ENCODE data around the gene ASCC2.
"Not testable (repeated sequence)": the region's sequence is repeated elsewhere in the genome, so short reads cannot be mapped to it uniquely, and the experiment has no call there.

The ASCC2 gene

DNA sequence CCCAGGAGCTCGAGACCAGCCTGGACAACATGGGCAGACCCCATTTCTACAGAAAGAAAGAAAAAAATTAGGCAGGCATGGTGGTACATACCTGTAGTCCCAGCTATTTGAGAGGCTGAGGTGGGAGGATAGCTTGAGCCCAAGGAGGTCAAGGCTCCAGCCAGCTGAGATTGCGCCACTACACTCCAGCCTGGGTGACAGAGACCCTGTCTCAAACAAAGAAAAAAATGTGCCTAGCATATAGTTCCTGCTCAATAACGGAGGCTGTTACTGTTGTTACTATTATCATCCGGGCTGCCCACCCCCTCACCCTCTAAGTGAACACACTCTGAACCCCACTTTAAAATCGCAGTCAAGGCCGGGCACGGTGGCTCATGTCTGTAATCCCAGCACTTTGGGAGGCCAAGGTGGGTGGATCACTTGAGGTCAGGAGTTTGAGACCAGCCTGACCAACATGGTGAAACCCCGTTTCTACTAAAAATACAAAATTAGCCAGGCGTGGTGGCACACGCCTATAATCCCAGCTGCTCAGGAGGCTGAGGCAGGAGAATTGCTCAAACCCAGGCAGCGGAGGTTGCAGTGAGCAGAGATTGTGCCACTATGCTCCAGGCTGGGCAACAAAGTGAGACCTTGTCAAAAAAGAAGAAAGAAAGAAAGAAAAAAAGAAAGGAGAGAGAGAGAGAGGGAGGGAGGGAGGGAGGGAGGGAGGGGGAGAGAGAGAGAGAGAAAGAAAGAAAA is 83.2 kb downstream of the ASCC2 start:
- not testable (repeated sequence) for DNase-seq (ENCODE audit: low spot score)

DNA sequence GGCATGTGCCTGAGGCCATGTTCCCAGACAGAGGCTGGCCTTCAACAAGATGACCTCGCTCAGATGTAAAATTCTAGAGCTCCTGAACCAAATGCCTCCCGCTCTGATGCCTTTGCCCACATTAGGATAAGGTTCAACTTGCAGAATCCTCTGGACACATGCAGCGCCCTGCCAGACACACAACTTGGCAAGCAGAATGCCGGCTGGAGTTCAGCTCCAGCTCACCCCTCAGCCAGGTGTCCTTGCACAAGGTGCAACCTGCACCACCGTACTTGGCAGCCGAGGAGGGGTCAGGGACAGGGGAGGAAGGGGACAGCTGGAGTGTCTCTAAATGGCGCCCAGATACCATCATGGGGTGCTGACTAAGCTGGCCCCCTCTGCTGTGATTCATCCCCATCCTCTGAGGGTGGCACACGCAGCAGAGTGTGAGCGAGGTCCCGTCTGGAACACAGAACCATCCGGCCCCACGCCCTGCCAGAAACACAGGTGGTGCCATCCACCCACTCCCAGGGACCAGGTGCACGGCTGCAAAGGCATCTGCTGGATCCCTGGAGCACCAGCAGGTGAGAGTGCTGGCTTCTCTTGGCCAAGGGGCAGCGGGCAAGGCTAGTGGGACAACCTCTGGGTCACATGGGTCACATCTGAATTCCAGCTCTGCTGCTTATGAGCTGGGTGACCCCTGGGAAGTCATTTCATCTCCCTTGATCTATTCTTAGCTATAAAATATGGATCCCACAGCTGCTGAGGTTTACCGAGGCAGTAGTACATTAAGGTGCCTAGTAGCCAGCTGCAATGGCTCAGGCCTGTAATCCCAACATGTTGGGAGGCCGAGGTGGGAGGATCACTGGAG is 84.0 kb downstream of the ASCC2 start:
- DNase-seq (ENCODE audit: low spot score), result peak; percentile 6

DNA sequence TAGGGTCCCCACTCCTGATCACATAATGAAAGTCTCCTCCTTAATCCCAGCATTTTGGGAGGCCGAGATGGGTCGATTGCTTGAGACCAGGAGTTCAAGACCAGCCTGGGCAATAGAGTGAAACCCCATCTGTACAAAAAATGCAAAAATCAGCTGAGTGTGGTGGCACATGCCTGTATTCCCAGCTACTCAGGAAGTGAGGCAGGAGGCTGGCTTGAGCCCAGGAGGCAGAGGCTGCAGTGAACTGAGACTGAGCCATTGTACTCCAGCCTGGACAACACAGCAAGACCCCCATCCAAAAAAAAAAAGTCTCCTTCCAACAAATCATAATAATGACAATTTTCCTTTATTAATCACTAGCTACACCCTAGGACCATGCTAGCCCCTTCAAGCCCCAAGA is 86.4 kb downstream of the ASCC2 start:
- DNase-seq (ENCODE audit: low spot score), result no peak

DNA sequence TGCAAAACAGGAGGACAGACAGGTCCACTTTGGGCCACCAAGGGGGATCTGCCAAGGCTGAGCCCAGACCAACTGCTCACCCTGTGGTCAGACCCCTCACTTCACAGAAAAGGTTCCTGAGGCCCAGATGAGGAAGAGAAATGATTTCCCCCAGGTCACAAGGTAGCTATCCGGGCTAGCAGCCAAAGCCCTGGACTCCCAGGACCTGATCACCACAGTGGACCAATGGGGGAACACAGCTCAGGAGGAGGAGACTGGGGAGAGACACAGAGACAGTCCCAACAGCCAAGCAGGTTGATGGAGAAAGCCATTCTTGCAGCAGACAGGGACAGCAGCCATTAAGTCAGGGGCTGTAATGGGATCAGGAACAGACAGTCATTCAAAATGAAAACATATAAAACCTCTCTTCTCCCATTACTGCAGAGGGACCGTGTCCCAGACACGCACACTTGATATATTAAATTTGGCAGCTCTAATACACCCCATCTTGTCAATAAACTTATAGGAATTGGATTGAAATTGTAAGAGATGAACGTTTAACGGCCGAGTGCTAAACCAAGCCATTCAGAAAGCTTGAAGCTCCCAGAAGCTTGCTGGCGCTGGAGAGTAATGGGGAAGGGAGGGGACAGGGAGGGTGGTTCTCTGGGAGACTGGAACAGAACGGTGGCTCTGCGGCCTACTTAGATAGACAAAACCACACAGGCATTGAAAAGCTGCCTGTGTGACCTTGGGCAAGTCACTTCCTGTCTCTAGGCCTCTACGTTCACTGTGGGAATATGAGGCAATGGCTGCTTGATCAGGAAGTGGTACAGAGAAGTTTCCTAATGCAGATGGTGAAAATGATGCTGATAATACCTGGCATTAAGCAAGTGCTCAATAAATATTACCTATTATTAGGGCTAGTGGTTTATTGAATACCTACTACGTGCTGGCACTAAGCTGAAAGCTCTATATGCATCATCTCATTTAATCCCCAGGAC is 87.2 kb downstream of the ASCC2 start:
- peak; percentile 17 for DNase-seq (ENCODE audit: low spot score)

DNA sequence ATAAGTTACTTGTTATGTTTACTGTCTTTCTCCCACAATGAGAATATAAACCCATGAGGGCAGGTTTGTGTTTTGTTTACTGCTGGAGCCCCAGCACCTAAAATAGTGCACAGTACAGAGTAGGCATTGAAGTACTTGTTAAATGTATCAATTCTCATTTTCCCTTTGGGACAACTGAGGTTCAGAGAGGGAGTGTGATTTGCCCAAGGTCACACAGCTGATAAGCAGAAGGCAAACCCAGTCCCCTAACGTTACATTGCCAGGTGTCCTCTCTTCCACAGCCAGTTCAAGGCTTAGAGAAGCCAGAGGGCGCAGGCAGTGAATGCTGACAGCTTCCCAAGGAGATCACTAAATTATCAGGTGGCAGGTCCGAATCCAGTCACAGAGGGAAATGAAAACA is 88.0 kb downstream of the ASCC2 start:
- peak; percentile 7 for DNase-seq (ENCODE audit: low spot score)

DNA sequence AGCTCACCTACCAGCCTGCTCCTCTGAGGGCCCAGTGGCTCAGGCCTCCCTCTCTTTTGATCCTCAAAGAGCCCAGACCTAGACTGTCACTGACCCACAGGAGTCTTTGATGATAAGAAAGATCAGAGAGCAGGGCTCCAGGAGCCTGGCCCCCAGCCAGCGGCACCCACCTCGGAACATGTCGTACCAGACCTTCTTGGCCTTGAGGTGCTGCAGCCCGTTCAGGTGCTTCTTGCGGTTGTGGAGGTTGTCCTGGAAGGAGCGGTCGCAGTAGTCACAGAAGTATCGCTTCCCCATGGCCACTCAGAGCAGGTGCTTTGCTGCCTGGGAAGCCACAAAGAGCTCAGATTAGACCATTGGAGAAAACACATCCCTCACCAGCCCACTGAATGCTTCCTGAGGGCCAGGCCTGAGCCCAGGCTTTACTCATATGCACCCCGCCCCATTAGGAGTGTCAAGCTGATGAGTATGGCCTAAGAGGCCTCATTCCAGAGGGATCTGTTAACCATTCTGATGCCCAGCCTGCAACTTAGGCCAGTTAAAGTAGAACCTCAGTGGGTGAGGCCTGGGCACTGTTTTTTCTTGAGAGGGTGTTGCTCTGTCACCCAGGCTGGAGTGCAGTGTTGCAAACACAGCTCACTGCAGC is 89.7 kb downstream of the ASCC2 start:
- peak; percentile 14 for DNase-seq (ENCODE audit: low spot score)

DNA sequence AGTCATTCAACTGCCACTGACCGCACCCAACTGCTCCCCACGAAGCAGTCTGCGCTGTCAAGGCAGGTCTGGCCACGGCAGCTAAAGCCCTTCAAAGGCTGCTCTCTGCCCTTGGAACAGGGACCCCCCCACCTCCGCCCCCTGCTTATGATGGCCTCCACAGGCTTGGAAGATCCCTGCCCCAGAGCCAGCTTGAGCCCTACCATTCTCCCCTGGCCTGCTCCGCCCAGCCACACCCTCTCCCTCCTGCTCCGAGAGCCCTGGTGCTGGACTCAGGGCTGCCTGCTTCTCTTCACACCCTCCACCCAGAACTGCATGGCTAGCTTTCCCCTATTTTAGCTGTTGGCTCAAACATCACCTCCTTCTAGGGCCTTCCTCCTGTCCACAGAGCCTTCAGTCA is 90.2 kb downstream of the ASCC2 start:
- DNase-seq (ENCODE audit: low spot score), result peak; percentile 15

DNA sequence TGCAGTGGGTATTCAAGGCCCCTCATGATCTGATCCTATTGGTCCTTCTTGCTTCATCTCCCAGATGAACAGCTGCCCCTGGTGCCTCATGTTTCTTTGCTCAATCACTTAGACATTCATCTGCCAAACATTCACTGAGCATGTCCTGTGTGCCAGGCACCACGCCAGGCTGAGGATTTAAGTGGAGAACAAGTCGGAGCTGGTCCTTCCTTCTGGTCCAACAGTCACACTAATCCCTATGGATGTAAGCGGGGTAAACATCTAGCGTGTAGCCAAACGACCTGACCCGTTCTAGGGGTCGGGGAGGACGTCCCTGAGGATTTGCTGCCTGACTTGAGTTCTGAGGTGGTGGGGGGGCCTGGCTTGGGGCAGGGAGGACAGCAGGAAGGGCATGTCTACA is 93.2 kb downstream of the ASCC2 start:
- peak; percentile 79 for DNase-seq (ENCODE audit: low spot score)

DNA sequence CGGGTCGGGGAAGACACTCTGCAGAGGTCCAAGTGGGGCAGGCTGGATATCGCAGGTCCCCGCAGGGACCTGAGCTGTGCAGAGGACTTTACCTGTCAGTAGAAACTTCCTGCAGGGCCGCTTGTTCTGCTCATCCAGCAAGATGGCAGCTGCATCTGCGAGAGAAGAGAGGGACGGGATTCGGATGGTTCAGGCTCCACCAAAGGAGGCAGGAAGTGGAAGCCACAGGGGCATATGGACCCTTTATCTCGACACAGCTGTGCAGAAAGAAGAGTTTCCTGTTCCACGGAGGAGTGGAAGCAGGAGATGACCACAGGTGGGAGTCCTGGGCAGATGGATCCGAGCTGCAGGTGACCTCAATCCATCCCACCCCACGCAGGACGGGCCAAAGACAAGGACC is 95.7 kb downstream of the ASCC2 start:
- DNase-seq (ENCODE audit: low spot score), result no peak

DNA sequence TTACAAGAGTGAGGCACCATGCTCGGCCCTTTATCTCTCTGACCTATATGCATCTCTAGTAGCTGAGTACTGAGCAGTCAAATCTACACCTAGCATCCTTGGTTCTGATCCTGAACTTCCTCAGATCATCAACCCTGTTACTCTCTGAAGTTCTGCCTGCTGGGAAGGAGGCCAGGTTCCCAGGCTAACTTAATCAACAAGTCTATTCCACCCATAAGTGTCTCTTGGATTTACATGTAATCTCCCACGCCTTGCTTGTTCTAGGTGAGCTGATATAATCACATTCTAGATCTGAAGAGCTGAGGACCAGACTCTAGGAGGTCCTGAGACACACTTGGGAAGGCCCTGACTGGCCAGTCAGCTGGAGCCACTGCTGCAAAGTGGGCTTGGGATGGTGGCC is 96.1 kb downstream of the ASCC2 start:
- DNase-seq (ENCODE audit: low spot score), result no peak

DNA sequence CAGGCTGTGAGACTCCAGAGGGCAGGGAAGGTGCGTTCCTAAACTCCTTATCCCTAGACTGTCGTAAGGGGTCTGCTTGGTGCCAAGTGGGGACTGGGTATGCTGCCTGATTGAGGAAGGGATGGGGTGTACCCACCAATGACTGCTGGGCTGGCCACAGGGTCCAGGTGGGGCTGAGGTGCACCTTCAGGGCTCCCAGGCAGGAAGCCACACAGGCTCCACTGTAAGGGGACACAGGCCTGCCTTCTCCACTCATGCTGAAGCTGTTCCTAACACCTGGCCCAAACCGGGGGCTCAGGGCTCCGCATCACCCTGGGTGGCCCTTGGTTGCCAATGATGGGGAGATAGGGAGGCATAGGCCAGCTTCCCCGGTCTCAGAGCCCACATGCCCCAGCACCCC is 97.9 kb downstream of the ASCC2 start:
- no peak for DNase-seq (ENCODE audit: low spot score)

DNA sequence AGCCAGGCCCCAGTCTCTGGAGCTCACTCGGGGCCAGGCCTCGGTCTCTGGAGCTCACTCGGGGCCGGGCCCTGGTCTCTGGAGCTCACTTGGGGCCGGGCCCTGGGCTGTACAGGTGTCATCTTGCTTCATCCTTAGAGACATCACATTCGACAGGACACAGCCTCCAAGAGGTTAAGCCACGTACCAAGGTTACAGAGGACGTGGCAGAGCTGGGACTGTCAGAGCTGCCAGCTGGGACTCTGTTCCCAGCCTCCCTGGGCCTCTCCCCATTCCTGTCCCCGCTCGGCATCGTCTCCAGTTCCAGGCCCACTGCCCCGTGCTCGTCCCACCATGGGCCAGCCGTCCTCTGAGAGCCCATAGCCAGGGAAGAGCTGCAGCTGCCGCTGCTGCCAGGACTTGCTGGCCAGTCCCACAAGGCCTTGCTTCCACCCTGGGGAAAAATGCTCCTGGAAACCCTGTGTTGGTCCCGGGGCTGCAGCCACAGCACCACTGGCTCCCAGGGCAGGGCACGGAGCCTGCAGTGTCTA is 98.7 kb downstream of the ASCC2 start:
- no peak for DNase-seq (ENCODE audit: low spot score)
